Measurements from ENCODE around the gene ASB3.
"Not testable (repeated sequence)": the region's sequence is repeated elsewhere in the genome, so short reads cannot be mapped to it uniquely, and the experiment has no call there.

The ASB3 gene

GRCh38 chr2:53729143-53729762 lies 57.5 kb downstream of the ASB3 start:
- TF ChIP-seq, protein P1, sequence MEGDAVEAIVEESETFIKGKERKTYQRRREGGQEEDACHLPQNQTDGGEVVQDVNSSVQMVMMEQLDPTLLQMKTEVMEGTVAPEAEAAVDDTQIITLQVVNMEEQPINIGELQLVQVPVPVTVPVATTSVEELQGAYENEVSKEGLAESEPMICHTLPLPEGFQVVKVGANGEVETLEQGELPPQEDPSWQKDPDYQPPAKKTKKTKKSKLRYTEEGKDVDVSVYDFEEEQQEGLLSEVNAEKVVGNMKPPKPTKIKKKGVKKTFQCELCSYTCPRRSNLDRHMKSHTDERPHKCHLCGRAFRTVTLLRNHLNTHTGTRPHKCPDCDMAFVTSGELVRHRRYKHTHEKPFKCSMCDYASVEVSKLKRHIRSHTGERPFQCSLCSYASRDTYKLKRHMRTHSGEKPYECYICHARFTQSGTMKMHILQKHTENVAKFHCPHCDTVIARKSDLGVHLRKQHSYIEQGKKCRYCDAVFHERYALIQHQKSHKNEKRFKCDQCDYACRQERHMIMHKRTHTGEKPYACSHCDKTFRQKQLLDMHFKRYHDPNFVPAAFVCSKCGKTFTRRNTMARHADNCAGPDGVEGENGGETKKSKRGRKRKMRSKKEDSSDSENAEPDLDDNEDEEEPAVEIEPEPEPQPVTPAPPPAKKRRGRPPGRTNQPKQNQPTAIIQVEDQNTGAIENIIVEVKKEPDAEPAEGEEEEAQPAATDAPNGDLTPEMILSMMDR (IDR thresholded peaks at IDR 0.05; ENCODE audit: borderline replicate concordance, control extremely low read depth, extremely low read depth, insufficient read depth, missing control alignments): no peak
- in situ Hi-C loops (cut with MboI; ENCODE audit: low sequenced_read_pairs, unreplicated experiment): no loop called here
- DNase-seq (ENCODE audit: low spot score): no peak

DNA sequence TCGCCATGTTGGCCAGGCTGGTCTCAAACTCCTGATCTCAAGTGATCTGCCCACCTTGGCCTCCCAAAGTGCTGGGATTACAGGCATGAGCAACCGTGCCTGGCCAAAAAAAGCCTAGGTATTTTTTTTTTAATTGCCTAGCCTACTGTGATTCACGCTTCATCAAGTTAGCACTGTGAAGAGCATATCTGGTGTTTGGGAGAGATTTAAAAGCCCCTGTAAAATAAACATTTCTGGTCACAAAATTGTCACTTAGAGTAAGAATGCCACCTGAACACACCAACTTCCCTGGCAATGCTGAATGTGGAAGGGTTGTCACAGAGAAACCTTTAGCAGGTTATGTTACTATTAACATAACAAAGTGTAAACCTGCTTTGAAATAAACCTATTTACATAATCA lies 58.8 kb downstream of the ASB3 start:
- in situ Hi-C loops (cut with MboI; ENCODE audit: low sequenced_read_pairs, unreplicated experiment): no loop called here
- TF ChIP-seq, protein P1 (IDR thresholded peaks at IDR 0.05; ENCODE audit: borderline replicate concordance, control extremely low read depth, extremely low read depth, insufficient read depth, missing control alignments): no peak
- no peak for DNase-seq (ENCODE audit: low spot score)

- DNase-seq (ENCODE audit: low spot score): no peak
- TF ChIP-seq, protein P1 (IDR thresholded peaks at IDR 0.05; ENCODE audit: borderline replicate concordance, control extremely low read depth, extremely low read depth, insufficient read depth, missing control alignments): no peak
- in situ Hi-C loops (cut with MboI; ENCODE audit: low sequenced_read_pairs, unreplicated experiment): no loop called here
Measured at GRCh38 chr2:53725662-53726061, 61.1 kb downstream of the ASB3 start.

DNA sequence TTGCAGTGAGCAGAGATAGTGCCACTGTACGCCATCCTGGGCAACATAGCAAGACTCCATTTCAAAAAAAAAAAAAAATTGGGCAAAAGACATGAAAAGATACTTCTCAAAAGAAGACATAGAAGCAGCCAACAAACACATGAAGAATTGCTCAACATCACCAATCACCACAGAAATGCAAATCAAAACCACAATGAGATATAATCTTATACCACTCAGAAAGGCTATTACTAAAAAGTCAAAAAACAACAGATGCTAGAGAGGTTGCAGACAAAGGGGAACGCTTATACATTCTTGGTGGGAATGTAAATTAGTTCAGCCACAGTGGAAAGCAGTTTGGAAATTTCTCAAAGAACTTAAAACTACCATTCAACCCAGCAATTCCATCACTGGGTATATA lies 62.2 kb downstream of the ASB3 start:
- TF ChIP-seq, protein P1 (IDR thresholded peaks at IDR 0.05; ENCODE audit: borderline replicate concordance, control extremely low read depth, extremely low read depth, insufficient read depth, missing control alignments): no peak
- DNase-seq (ENCODE audit: low spot score): no peak
- in situ Hi-C loops (cut with MboI; ENCODE audit: low sequenced_read_pairs, unreplicated experiment): no loop called here

DNA sequence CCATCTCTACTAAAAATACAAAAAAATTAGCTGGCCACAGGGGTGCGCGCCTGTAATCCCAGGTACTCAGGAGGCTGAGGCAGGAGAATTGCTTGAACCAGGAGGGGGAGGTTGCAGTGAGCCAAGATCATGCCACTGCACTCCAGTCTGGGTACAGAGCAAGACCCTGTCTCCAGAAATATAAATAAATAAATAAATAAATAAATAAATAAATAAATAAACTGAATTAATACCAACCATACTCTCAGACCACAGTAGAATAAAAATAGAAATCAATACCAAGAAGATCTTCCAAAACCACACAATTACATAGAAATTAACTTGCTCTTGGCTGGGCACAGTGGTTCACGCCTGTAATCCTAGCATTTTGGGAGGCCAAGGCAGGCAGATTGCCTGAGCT lies 65.8 kb downstream of the ASB3 start:
- DNase-seq (ENCODE audit: low spot score); in situ Hi-C loops (cut with MboI; ENCODE audit: low sequenced_read_pairs, unreplicated experiment): not testable (repeated sequence)

GRCh38 chr2:53715568-53715967 lies 71.2 kb downstream of the ASB3 start:
- in situ Hi-C loops (cut with MboI; ENCODE audit: low sequenced_read_pairs, unreplicated experiment): no loop called here
- DNase-seq (ENCODE audit: low spot score): no peak

DNA sequence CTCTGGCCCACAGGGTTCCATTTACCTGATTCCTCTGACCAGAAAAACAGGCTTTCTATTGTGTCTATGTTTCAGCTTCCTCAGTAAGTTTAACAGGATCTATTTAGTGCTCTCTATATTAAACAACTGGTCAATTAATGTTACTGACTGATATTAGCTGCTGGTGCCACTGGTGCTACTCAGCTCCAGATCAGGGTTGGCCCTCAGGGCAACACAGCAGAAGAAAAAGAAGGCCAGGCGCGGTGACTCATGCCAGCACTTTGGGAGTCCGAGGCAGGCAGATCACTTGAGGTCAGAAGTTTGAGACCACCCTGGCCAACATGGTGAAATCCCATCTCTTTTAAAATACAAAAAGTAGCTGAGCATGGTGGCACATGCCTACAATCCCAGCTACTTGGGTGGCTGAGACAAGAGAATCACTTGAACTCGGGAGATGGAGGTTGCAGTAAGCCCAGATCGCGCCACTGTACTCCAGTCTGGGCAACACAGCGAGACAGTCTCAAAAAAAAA lies 75.4 kb downstream of the ASB3 start:
- DNase-seq (ENCODE audit: low spot score): no peak
- in situ Hi-C loops (cut with MboI; ENCODE audit: low sequenced_read_pairs, unreplicated experiment): no loop called here
- TF ChIP-seq, protein P1 (IDR thresholded peaks at IDR 0.05; ENCODE audit: borderline replicate concordance, control extremely low read depth, extremely low read depth, insufficient read depth, missing control alignments): no peak

More at GRCh38 chr2:53715568-53715967, 71.2 kb downstream of the ASB3 start:
- TF ChIP-seq, protein P1 (IDR thresholded peaks at IDR 0.05; ENCODE audit: borderline replicate concordance, control extremely low read depth, extremely low read depth, insufficient read depth, missing control alignments): no peak
